EL (cell line): ENCODE results near the gene PRDM13.
"Not testable (repeated sequence)": the region's sequence is repeated elsewhere in the genome, so short reads cannot be mapped to it uniquely, and the experiment has no call there.

Source experiments
- DNase-seq: peaks from one replicate; pipeline ENCODE4 v3.0.0-alpha.2; 2016

Gene PRDM13

GRCh38 chr6:99638358-99638757 lies 31.7 kb downstream of the PRDM13 start:
- DNase-seq, result not testable (repeated sequence)

GRCh38 chr6:99641270-99641669 lies 34.6 kb downstream of the PRDM13 start:
- DNase-seq, result no peak

- DNase-seq, result no peak
Observed at GRCh38 chr6:99645986-99646385, 39.4 kb downstream of the PRDM13 start.

- not testable (repeated sequence) for DNase-seq
Observed at GRCh38 chr6:99650091-99650571, 43.5 kb downstream of the PRDM13 start.

GRCh38 chr6:99660206-99660605 lies 53.6 kb downstream of the PRDM13 start:
- no peak for DNase-seq

GRCh38 chr6:99661870-99662269 lies 55.2 kb downstream of the PRDM13 start:
- no peak for DNase-seq

GRCh38 chr6:99662616-99663015 lies 56.0 kb downstream of the PRDM13 start:
- DNase-seq, result no peak
